HEK293T (cell line): ENCODE measurements around the gene TRPM5.

ENCODE experiments used
- ARNT ChIP-seq: fragments of 450-650 bp; IDR thresholded peaks from 2 replicates; pipeline ENCODE4 v1.6.1; 2017; ENCODE audit warnings: mild to moderate bottlenecking
- BHLHE40 ChIP-seq: fragments of 450-650 bp; IDR thresholded peaks from 2 replicates; pipeline ENCODE4 v1.6.1; 2016; ENCODE audit warnings: mild to moderate bottlenecking, moderate library complexity, borderline replicate concordance
- FOXA1 ChIP-seq: fragments of 450-650 bp; IDR thresholded peaks from 2 replicates; pipeline ENCODE4 v1.6.1; 2016; ENCODE audit warnings: mild to moderate bottlenecking
- FOXK2 ChIP-seq: fragments of 450-650 bp; IDR thresholded peaks from 2 replicates; pipeline ENCODE4 v1.6.1; 2016; ENCODE audit warnings: mild to moderate bottlenecking
- FOXM1 ChIP-seq: fragments of 450-650 bp; IDR thresholded peaks from 2 replicates; pipeline ENCODE4 v1.6.1; 2017; ENCODE audit warnings: mild to moderate bottlenecking, borderline replicate concordance
- HDGF ChIP-seq: fragments of 450-650 bp; IDR thresholded peaks from 2 replicates; pipeline ENCODE4 v1.6.1; 2017; ENCODE audit warnings: antibody characterized with exemption, borderline replicate concordance
- NFRKB ChIP-seq: fragments of 450-650 bp; IDR thresholded peaks from 2 replicates; pipeline ENCODE4 v1.6.1; 2016; ENCODE audit warnings: mild to moderate bottlenecking, moderate library complexity
- SP1 ChIP-seq: fragments of 450-650 bp; IDR thresholded peaks from 2 replicates; pipeline ENCODE4 v1.6.1; 2017
- SUZ12 ChIP-seq: fragments of 450-650 bp; IDR thresholded peaks from 2 replicates; pipeline ENCODE4 v1.6.1; 2016; ENCODE audit warnings: mild to moderate bottlenecking
- TARDBP ChIP-seq: fragments of 450-650 bp; IDR thresholded peaks from 2 replicates; pipeline ENCODE4 v1.6.1; 2016
- ZNF384 ChIP-seq: fragments of 450-650 bp; IDR thresholded peaks from 2 replicates; pipeline ENCODE4 v1.6.1; 2016
- TF ChIP-seq, protein P1 (sequence below): fragments of 450-650 bp; IDR thresholded peaks from 2 replicates; pipeline ENCODE4 v1.6.1; 2016

- TF ChIP-seq HDGF (no peak), TARDBP (no peak), SP1 (no peak), SUZ12 (no peak), BHLHE40 (no peak), FOXM1 (no peak), ARNT (no peak), ZNF384 (no peak), NFRKB (no peak), FOXA1 (no peak), FOXK2 (no peak)
- TF ChIP-seq, protein P1, sequence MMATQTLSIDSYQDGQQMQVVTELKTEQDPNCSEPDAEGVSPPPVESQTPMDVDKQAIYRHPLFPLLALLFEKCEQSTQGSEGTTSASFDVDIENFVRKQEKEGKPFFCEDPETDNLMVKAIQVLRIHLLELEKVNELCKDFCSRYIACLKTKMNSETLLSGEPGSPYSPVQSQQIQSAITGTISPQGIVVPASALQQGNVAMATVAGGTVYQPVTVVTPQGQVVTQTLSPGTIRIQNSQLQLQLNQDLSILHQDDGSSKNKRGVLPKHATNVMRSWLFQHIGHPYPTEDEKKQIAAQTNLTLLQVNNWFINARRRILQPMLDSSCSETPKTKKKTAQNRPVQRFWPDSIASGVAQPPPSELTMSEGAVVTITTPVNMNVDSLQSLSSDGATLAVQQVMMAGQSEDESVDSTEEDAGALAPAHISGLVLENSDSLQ = no peak
These were observed 4.6 kb upstream of the TRPM5 start for GRCh38 chr11:2448661-2449547.
